GM12878 (cell line): ENCODE results near the gene FCRL2. TPM values are rescaled to one million over a fixed set of nuclear protein-coding genes. Genes with fewer than 3 reads are reported as not detected.

Experiments used
- ATAC-seq: fragments of 200-7000 bp; cut with Tn5 transposase; 3 replicates; pipeline ENCODE4 v1.9.1; 2020; ENCODE audit warnings: mild to moderate bottlenecking, moderate library complexity
- BruUV-seq: library from RNA; stranded (reverse); fragments of 400-500 nt; replicated peaks from 2 replicates; lab custom pipeline; 2021; lab: Mats Ljungman, UMichigan
- CTCF ChIA-PET: fragments of 300-600 bp; sonication (Branson Sonifier 250); formaldehyde crosslinking; extraction: SDS; loops from one replicate; lab custom pipeline; 2021; ENCODE audit warnings: inconsistent platforms; lab: Yijun Ruan, JAX
- POLR2A ChIA-PET: fragments of 350-600 bp; formaldehyde crosslinking; extraction: SDS; loops from one replicate; lab custom pipeline; 2021; ENCODE audit warnings: inconsistent platforms; lab: Charles Lee
- RAD21 ChIA-PET: fragments of 300-600 bp; sonication (Branson Sonifier 250); formaldehyde crosslinking; loops from one replicate; lab custom pipeline; 2023; ENCODE audit warnings: antibody characterized with exemption; ENCODE audit not compliant: unreplicated experiment; lab: Charles Lee
- SMC1A ChIA-PET: fragments of 300-600 bp; sonication (Branson Sonifier 250); formaldehyde crosslinking; loops from one replicate; lab custom pipeline; 2023; ENCODE audit not compliant: unreplicated experiment, uncharacterized antibody; lab: Charles Lee
- DNase-seq: peaks from one replicate; pipeline ENCODE4 v3.0.0-alpha.2; 2011; ENCODE audit warnings: low read depth, low spot score
- FAIRE-seq: peaks from 3 replicates; lab custom pipeline; 2011; peaks lifted over from hg19 to GRCh38; lab: Jason Lieb, UNC
- H2AFZ ChIP-seq: 2 replicates; pipeline ENCODE4 v1.6.0; 2011; ENCODE audit warnings: low read depth, low read length, control low read depth; ENCODE audit not compliant: control insufficient read depth
- H3K27ac ChIP-seq: 2 replicates; pipeline ENCODE4 v1.5.1; 2011; ENCODE audit warnings: control low read depth; ENCODE audit not compliant: control insufficient read depth, insufficient read depth
- H3K27me3 ChIP-seq, 2 experiments: replicated peaks in 1 of 2; 2 replicates each; pipeline versions ENCODE4 v1.6.0 to v1.6.1; 2011; ENCODE audit warnings: low read length in 1 of 2; ENCODE audit not compliant: control insufficient read depth in 2 of 2, insufficient read depth in 2 of 2
- H3K36me3 ChIP-seq, 2 experiments: 2 replicates each; pipeline ENCODE4 v1.5.1; 2011; ENCODE audit warnings: low read length in 1 of 2; ENCODE audit not compliant: control insufficient read depth in 2 of 2, insufficient read depth in 2 of 2
- H3K4me1 ChIP-seq: 2 replicates; pipeline ENCODE4 v1.6.1; 2011; ENCODE audit warnings: mild to moderate bottlenecking, low read length, moderate library complexity, mixed read lengths; ENCODE audit not compliant: control insufficient read depth, insufficient read depth
- H3K4me2 ChIP-seq: 2 replicates; pipeline ENCODE4 v1.6.0; 2011; ENCODE audit warnings: control low read depth; ENCODE audit not compliant: control insufficient read depth, insufficient read depth
- H3K4me3 ChIP-seq: fragments of 200-600 bp; sonication (generic); 2 replicates; pipeline ENCODE4 v1.5.1; 2016
- H3K79me2 ChIP-seq: 2 replicates; pipeline ENCODE4 v1.6.0; 2011; ENCODE audit warnings: low read length; ENCODE audit not compliant: control insufficient read depth, insufficient read depth
- H3K9ac ChIP-seq: 2 replicates; pipeline ENCODE4 v1.8.0; 2011; ENCODE audit warnings: low read length, control low read depth, mixed read lengths; ENCODE audit not compliant: control insufficient read depth, insufficient read depth
- H3K9me3 ChIP-seq: replicated peaks from 3 replicates; pipeline ENCODE4 v1.5.1; 2011; ENCODE audit warnings: mild to moderate bottlenecking, low read length; ENCODE audit not compliant: control insufficient read depth, insufficient read depth
- H4K20me1 ChIP-seq: 2 replicates; pipeline ENCODE4 v1.6.0; 2011; ENCODE audit not compliant: control insufficient read depth, insufficient read depth
- NFXL1 ChIP-seq: fragments of 450-650 bp; IDR thresholded peaks from 2 replicates; pipeline ENCODE4 v1.6.1; 2017; ENCODE audit warnings: antibody characterized with exemption, mild to moderate bottlenecking, borderline replicate concordance
- REST ChIP-seq: IDR thresholded peaks from 2 replicates; pipeline ENCODE4 v1.6.1; 2012; ENCODE audit warnings: mild to moderate bottlenecking, low read depth, low read length
- WGBS: methylation state at CpG from one replicate; pipeline ENCODE4 v1.1.6; 2016; ENCODE audit warnings: low lambda C conversion rate; ENCODE audit not compliant: insufficient replicate concordance, insufficient coverage; ENCODE audit errors: missing lambda C conversion rate; 5-methylcytosine and 5-hydroxymethylcytosine counted together
- in situ Hi-C: fragments of 300-500 bp; cut with MboI; formaldehyde crosslinking; loops from 9 replicates; pipeline ENCODE4 v1.14.3; 2018; ENCODE audit warnings: mixed read lengths
- intact Hi-C: fragments of 100-400 bp; cut with micrococcal nuclease; formaldehyde crosslinking; loops from one replicate; pipeline ENCODE4 v1.14.2; 2022; ENCODE audit not compliant: unreplicated experiment
- polyA plus RNA-seq, 11 experiments: library from polyadenylated mRNA; depleted of rRNA in 4 of 11; unstranded in 6 of 11; stranded (reverse) in 5 of 11; fragments of >200 nt; fragmentation: Nextera tagmentation in 4 of 11; fragmentation: Illumina TruSeq in 1 of 11; extraction: Ambion mirVana in 4 of 11; extraction: Trizol in 1 of 11; gene quantifications; 1 replicate in 1 of 11; 2 replicates in 10 of 11; pipeline versions ENCODE4 v1.2.1 to v1.2.3, GENCODE V29; 2011 to 2016; ENCODE audit warnings: inconsistent platforms in 2 of 11, missing spikeins in 2 of 11, low read depth in 1 of 11
- total RNA-seq, 4 experiments: library from RNA; depleted of rRNA in 3 of 4; stranded (reverse); fragments of >200 nt in 3 of 4; fragmentation: Illumina TruSeq in 1 of 4; extraction: Trizol in 1 of 4; gene quantifications; 2 replicates each; pipeline versions ENCODE4 v1.2.1 to v1.2.3, GENCODE V29; 2013 to 2021
- TF ChIP-seq, protein P1 (sequence below): IDR thresholded peaks from 2 replicates; pipeline ENCODE4 v1.6.1; 2011; ENCODE audit warnings: mild to moderate bottlenecking, low read depth, low read length, moderate library complexity; ENCODE audit not compliant: insufficient replicate concordance

FCRL2 gene
- total and polyA plus RNA-seq, 10 of the 15 experiments (the other 5 are each of a cell fraction or from before 2014, with no cell fraction given): 0.07 to 7.3 (median 0.61) TPM

DNA sequence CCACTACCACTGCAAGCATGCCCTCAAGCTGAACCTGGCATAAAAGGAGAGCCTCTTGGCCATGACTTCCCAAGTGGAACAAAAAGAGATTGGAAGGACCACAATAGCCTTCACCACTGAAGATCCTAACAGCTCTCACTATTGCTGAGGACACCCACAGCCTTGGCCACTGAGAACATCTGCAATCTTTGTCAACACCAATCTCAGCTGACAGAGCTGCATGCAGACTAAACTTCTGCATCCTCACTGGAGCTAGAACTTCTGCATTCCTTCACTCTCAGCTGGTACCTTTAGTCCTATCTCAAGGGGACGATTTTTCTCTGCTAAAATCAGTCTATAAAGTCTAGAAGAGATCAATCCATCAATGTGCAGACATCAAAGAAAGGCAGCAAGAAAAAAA is 8.3 kb upstream of the FCRL2 start:
- CTCF ChIA-PET: interaction anchor here (0.9 to 2.3 kb wide), 3 partner anchors 35 to 386 kb away, joined by 3 to 5 read pairs (median 5); no protein-coding TSS in a partner anchor
- H3K4me2 ChIP-seq: no peak overlapping the region
- TF ChIP-seq, protein P1, sequence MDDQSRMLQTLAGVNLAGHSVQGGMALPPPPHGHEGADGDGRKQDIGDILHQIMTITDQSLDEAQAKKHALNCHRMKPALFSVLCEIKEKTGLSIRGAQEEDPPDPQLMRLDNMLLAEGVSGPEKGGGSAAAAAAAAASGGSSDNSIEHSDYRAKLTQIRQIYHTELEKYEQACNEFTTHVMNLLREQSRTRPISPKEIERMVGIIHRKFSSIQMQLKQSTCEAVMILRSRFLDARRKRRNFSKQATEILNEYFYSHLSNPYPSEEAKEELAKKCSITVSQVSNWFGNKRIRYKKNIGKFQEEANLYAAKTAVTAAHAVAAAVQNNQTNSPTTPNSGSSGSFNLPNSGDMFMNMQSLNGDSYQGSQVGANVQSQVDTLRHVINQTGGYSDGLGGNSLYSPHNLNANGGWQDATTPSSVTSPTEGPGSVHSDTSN: no peak
- TF ChIP-seq REST (no peak), NFXL1 (no peak)
- DNase-seq: no peak
- RAD21 ChIA-PET: interaction anchor here (1.4 to 1.6 kb wide), 2 partner anchors 21 kb away, joined by 3 to 4 read pairs; no protein-coding TSS in a partner anchor
- H3K4me1 ChIP-seq: peaks cover 27% of the 10 kb centered on the region
- WGBS: 7% methylated on average over 1 of the region's 1 CpG
- POLR2A ChIA-PET: no interaction called here
- BruUV-seq: no TSS peak
- intact Hi-C loops (no loop called here), in situ Hi-C loops (no loop called here)
- H3K9ac ChIP-seq: no peak overlapping the region
- H2AFZ ChIP-seq: no peak overlapping the region
- no peaks in the 10 kb centered on the region for H3K27me3 ChIP-seq
- H3K27ac ChIP-seq: no peak overlapping the region
- no peaks in the 10 kb centered on the region for H3K79me2 ChIP-seq
- no peak for ATAC-seq
- no peaks in the 10 kb centered on the region for H4K20me1 ChIP-seq
- H3K9me3 ChIP-seq: no peaks in the 10 kb centered on the region; the same call in 1 of the 3 replicates
- H3K4me3 ChIP-seq: no peak overlapping the region
- no peaks in the 10 kb centered on the region for H3K36me3 ChIP-seq
- SMC1A ChIA-PET: interaction anchor here (2.2 to 2.7 kb wide), 2 partner anchors 8 to 21 kb away, joined by 6 to 12 read pairs; partner anchors contain the start of gene FCRL2
- no peak for FAIRE-seq
